ENCODE data around the gene YJEFN3.

YJEFN3 gene

DNA sequence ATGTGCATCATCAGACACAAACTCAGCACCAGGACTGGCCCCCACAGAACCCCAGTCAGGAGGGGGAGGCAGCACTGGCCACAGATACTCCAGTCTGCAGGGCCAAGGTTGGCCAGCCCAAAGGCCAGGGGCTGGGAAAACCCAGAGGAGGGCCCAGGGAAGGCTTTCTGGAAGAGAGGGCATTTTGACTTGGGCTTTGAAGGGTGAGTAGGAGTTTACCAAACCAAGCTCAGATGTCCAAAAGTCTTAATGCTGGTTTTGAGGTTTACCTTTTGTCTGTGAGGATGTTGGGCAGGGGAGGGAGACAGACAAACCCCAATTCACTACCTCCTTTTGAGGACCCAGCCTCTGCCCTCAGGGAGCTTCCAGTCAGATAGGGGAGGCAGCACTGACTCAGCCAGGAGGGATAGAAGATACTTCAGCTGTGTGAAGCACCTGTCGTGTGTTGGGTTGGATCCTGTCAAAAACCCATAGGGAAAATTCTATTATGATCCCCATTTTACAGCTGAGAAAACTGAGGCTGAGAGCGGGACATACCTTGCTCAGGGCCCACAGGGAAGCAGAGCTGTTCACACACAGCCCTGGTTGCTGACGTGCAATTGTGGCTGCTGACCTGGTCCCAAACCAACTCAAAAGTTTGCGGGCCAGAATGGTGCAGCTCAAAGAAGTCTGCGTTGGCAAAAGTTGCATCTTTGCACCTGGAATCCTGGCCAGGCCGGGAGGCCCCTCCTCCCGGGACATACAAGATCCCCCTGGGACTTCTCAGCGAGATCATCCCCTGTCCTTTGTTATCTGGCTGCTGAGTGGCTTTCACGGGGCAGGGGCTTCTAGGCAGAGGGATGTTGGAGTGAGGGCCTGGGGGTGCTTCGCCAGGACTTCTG, 22.5 kb downstream of the YJEFN3 start:
- TF ChIP-seq, protein P1, sequence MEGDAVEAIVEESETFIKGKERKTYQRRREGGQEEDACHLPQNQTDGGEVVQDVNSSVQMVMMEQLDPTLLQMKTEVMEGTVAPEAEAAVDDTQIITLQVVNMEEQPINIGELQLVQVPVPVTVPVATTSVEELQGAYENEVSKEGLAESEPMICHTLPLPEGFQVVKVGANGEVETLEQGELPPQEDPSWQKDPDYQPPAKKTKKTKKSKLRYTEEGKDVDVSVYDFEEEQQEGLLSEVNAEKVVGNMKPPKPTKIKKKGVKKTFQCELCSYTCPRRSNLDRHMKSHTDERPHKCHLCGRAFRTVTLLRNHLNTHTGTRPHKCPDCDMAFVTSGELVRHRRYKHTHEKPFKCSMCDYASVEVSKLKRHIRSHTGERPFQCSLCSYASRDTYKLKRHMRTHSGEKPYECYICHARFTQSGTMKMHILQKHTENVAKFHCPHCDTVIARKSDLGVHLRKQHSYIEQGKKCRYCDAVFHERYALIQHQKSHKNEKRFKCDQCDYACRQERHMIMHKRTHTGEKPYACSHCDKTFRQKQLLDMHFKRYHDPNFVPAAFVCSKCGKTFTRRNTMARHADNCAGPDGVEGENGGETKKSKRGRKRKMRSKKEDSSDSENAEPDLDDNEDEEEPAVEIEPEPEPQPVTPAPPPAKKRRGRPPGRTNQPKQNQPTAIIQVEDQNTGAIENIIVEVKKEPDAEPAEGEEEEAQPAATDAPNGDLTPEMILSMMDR (IDR thresholded peaks at IDR 0.05; ENCODE audit: extremely low read depth, insufficient read depth, missing control alignments), result no peak
- in situ Hi-C loops (cut with MboI; ENCODE audit: low pct_unique_long_range_greater_than_20kb, low sequenced_read_pairs, unreplicated experiment), result no loop called here
- no peak for DNase-seq (ENCODE audit: low spot score)

- DNase-seq (ENCODE audit: low spot score), result no peak
- in situ Hi-C loops (cut with MboI; ENCODE audit: low pct_unique_long_range_greater_than_20kb, low sequenced_read_pairs, unreplicated experiment), result no loop called here
- TF ChIP-seq, protein P1 (IDR thresholded peaks at IDR 0.05; ENCODE audit: extremely low read depth, insufficient read depth, missing control alignments), result no peak
Observed at GRCh38 chr19:19551853-19552192, 23.1 kb downstream of the YJEFN3 start.

DNA sequence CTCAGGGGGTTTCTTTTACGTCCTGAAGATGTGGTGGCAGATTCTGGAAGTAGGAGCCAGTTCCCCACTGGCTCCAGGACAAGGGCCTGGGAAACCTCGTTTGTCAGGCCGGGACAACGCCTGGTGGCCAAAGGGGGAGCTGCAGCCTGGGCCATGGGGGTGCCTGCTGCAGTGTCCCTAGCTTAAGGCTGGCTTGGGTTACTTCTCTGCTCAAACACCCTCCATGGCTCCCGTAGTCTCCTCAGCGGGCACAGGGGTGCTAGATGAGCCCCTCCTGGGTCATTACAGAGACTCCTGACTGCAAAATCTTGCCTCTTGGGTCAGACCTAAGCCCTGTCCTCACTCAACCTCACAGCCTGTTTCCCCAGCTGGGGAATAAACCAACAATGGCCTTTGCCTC, 24.1 kb downstream of the YJEFN3 start:
- TF ChIP-seq, protein P1 (IDR thresholded peaks at IDR 0.05; ENCODE audit: extremely low read depth, insufficient read depth, missing control alignments), result peak; percentile 67
- peak; percentile 71 for DNase-seq (ENCODE audit: low spot score)
- in situ Hi-C loops (cut with MboI; ENCODE audit: low pct_unique_long_range_greater_than_20kb, low sequenced_read_pairs, unreplicated experiment), result no loop called here

- no peak for DNase-seq (ENCODE audit: low spot score)
- TF ChIP-seq, protein P1 (IDR thresholded peaks at IDR 0.05; ENCODE audit: extremely low read depth, insufficient read depth, missing control alignments), result no peak
- in situ Hi-C loops (cut with MboI; ENCODE audit: low pct_unique_long_range_greater_than_20kb, low sequenced_read_pairs, unreplicated experiment), result no loop called here
Observed at GRCh38 chr19:19553670-19554069, 25.0 kb downstream of the YJEFN3 start.

- DNase-seq (ENCODE audit: low spot score), result peak; percentile 82
- in situ Hi-C loops (cut with MboI; ENCODE audit: low pct_unique_long_range_greater_than_20kb, low sequenced_read_pairs, unreplicated experiment), result no loop called here
- TF ChIP-seq, protein P1 (IDR thresholded peaks at IDR 0.05; ENCODE audit: extremely low read depth, insufficient read depth, missing control alignments), result peak; percentile 81
Observed at GRCh38 chr19:19554074-19555023, 25.6 kb downstream of the YJEFN3 start.

- no peak for DNase-seq (ENCODE audit: low spot score)
- TF ChIP-seq, protein P1 (IDR thresholded peaks at IDR 0.05; ENCODE audit: extremely low read depth, insufficient read depth, missing control alignments), result no peak
- in situ Hi-C loops (cut with MboI; ENCODE audit: low pct_unique_long_range_greater_than_20kb, low sequenced_read_pairs, unreplicated experiment), result no loop called here
Observed at GRCh38 chr19:19558055-19558454, 29.3 kb downstream of the YJEFN3 start.

Measured in GM13977 (cell line).